Tibial nerve (tissue), 3 donors: ENCODE data around the gene KRTAP4-7.
"Not testable (repeated sequence)": the region's sequence is repeated elsewhere in the genome, so short reads cannot be mapped to it uniquely, and the experiment has no call there.

Experiments
- POLR2A ChIP-seq, 2 donors: fragments of 450-650 bp; IDR thresholded peaks; one replicate each; pipeline ENCODE4 v1.6.1; 2017; ENCODE audit warnings: antibody characterized with exemption in 2 of 2, mild to moderate bottlenecking in 2 of 2, moderate library complexity in 2 of 2
- TF ChIP-seq, protein P1 (sequence below), 5 experiments: fragments of 200-600 bp in 3 of 5; fragments of 450-650 bp in 2 of 5; sonication (generic) in 3 of 5; IDR thresholded peaks; one replicate each; pipeline ENCODE4 v1.5.1; 2016 to 2019; ENCODE audit warnings: antibody characterized with exemption in 5 of 5, mild to moderate bottlenecking in 3 of 5, moderate library complexity in 2 of 5

DNA sequence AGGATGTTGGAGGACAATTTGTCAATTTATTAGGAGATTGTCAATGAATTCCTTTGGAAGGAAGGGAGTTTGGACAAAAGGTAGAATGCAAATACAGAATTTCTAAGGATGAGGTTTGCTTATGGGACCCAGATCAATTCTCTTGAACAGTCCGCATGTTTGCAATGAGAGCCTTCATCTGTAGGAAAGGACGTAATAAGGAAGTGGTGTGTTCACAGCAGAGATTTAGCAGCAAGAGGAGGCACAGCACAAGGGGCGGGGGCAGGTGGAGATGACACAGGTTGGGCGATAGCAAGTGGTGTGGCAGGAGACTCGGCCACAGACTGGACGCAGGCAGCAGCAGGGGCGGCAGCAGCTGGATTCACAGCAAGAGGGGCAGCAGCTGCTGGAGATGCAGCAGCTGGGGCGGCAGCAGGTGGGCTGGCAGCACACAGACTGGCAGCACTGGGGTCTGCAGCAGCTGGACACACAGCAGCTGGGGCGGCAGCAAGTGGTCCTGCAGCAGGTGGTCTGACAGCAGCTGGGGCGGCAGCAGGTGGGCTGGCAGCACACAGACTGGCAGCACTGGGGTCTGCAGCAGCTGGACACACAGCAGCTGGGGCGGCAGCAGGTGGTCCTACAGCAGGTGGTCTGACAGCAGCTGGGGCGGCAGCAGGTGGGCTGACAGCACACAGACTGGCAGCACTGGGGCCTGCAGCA is 39.5 kb downstream of the KRTAP4-7 start:
- not testable (repeated sequence) for TF ChIP-seq POLR2A (IDR thresholded peaks at IDR 0.05)
- TF ChIP-seq, protein P1, sequence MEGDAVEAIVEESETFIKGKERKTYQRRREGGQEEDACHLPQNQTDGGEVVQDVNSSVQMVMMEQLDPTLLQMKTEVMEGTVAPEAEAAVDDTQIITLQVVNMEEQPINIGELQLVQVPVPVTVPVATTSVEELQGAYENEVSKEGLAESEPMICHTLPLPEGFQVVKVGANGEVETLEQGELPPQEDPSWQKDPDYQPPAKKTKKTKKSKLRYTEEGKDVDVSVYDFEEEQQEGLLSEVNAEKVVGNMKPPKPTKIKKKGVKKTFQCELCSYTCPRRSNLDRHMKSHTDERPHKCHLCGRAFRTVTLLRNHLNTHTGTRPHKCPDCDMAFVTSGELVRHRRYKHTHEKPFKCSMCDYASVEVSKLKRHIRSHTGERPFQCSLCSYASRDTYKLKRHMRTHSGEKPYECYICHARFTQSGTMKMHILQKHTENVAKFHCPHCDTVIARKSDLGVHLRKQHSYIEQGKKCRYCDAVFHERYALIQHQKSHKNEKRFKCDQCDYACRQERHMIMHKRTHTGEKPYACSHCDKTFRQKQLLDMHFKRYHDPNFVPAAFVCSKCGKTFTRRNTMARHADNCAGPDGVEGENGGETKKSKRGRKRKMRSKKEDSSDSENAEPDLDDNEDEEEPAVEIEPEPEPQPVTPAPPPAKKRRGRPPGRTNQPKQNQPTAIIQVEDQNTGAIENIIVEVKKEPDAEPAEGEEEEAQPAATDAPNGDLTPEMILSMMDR (IDR thresholded peaks at IDR 0.05), result not testable (repeated sequence)
